ENCODE results near the gene ST3GAL3.

- TF ChIP-seq, protein P1, sequence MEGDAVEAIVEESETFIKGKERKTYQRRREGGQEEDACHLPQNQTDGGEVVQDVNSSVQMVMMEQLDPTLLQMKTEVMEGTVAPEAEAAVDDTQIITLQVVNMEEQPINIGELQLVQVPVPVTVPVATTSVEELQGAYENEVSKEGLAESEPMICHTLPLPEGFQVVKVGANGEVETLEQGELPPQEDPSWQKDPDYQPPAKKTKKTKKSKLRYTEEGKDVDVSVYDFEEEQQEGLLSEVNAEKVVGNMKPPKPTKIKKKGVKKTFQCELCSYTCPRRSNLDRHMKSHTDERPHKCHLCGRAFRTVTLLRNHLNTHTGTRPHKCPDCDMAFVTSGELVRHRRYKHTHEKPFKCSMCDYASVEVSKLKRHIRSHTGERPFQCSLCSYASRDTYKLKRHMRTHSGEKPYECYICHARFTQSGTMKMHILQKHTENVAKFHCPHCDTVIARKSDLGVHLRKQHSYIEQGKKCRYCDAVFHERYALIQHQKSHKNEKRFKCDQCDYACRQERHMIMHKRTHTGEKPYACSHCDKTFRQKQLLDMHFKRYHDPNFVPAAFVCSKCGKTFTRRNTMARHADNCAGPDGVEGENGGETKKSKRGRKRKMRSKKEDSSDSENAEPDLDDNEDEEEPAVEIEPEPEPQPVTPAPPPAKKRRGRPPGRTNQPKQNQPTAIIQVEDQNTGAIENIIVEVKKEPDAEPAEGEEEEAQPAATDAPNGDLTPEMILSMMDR (IDR thresholded peaks at IDR 0.05): no peak
- no peak for TF ChIP-seq POLR2A (IDR thresholded peaks at IDR 0.05)
Observed at GRCh38 chr1:43796111-43796581, 88.8 kb downstream of the ST3GAL3 start.

Data from uterus (tissue), 2 donors.